SU-DHL-6 (cell line): Measurements from ENCODE around the gene SLC27A1.

ENCODE experiments used
- H2AFZ ChIP-seq: fragments of 200-600 bp; sonication (generic); 2 replicates; pipeline ENCODE4 v1.6.1; 2014; ENCODE audit warnings: low read depth, mild to moderate bottlenecking, moderate library complexity, mixed read lengths, antibody characterized with exemption, low read length; ENCODE audit not compliant: severe bottlenecking
- H3F3A ChIP-seq: fragments of 200-600 bp; shearing (Covaris generic); 2 replicates; pipeline ENCODE4 v1.6.0; 2016; ENCODE audit warnings: antibody characterized with exemption, mild to moderate bottlenecking; ENCODE audit not compliant: insufficient read depth
- H3K27ac ChIP-seq: fragments of 200-600 bp; sonication (generic); 2 replicates; pipeline ENCODE4 v1.5.1; 2016; ENCODE audit warnings: low read depth, mild to moderate bottlenecking, low read length, moderate library complexity, mixed read lengths
- H3K27me3 ChIP-seq: fragments of 200-600 bp; sonication (generic), shearing (Covaris generic); 2 replicates; pipeline ENCODE4 v1.6.0; 2014; ENCODE audit warnings: mild to moderate bottlenecking, low read length
- H3K36me3 ChIP-seq: fragments of 200-600 bp; sonication (generic); 2 replicates; pipeline ENCODE4 v1.6.1; 2014; ENCODE audit warnings: mild to moderate bottlenecking, low read length, mixed read lengths
- H3K4me2 ChIP-seq: fragments of 300-600, 200-600 bp; shearing (Covaris generic), sonication (generic); 2 replicates; pipeline ENCODE4 v1.6.0; 2014; ENCODE audit warnings: low read length, low read depth, mild to moderate bottlenecking; ENCODE audit not compliant: poor library complexity, severe bottlenecking
- H3K4me3 ChIP-seq: fragments of 200-600 bp; sonication (generic); 2 replicates; pipeline ENCODE4 v1.5.1; 2014; ENCODE audit warnings: antibody characterized with exemption, low read length, mild to moderate bottlenecking, mixed read lengths; ENCODE audit not compliant: insufficient read depth, poor library complexity, severe bottlenecking
- H3K79me2 ChIP-seq: fragments of 200-600 bp; sonication (generic); 2 replicates; pipeline ENCODE4 v1.6.1; 2014; ENCODE audit warnings: mild to moderate bottlenecking, low read length, moderate library complexity; ENCODE audit not compliant: insufficient read depth
- H3K9ac ChIP-seq: fragments of 200-600 bp; sonication (generic); 2 replicates; pipeline ENCODE4 v1.7.0; 2014; ENCODE audit warnings: mild to moderate bottlenecking, low read length
- H3K9me2 ChIP-seq: fragments of 200-600 bp; sonication (generic); replicated peaks from 2 replicates; pipeline ENCODE4 v1.6.1; 2014; ENCODE audit warnings: low read length; ENCODE audit not compliant: insufficient read depth
- H3K9me3 ChIP-seq: fragments of 200-600 bp; sonication (generic); 2 replicates; pipeline ENCODE4 v1.6.1; 2014; ENCODE audit warnings: low read length, mixed read lengths; ENCODE audit not compliant: insufficient read depth
- H4K20me1 ChIP-seq: fragments of 200-600 bp; sonication (generic); 2 replicates; pipeline ENCODE4 v1.6.1; 2014; ENCODE audit warnings: low read depth, mild to moderate bottlenecking, antibody characterized with exemption, low read length, moderate library complexity, mixed read lengths
- CTCF ChIP-seq: fragments of 200-600 bp; sonication (generic); IDR thresholded peaks from one replicate; pipeline ENCODE4 v1.5.1; 2017; ENCODE audit warnings: antibody characterized with exemption, mild to moderate bottlenecking, low read length, moderate library complexity; ENCODE audit not compliant: insufficient read depth, poor library complexity, severe bottlenecking
- EZH2phosphoT487 ChIP-seq: fragments of 200-600 bp; sonication (generic), shearing (Covaris generic); conservative IDR thresholded peaks from 2 replicates; pipeline ENCODE4 v1.6.1; 2018; ENCODE audit warnings: mild to moderate bottlenecking, antibody characterized with exemption, low read length, moderate library complexity, mixed read lengths

SLC27A1 gene

GRCh38 chr19:17488593-17489391 is 18.5 kb downstream of the SLC27A1 start:
- H3K9ac ChIP-seq, result peak overlapping the region; percentile 38
- H3K9me3 ChIP-seq, result no peaks in the 10 kb centered on the region
- no peaks in the 10 kb centered on the region for H4K20me1 ChIP-seq
- no peak for TF ChIP-seq EZH2phosphoT487
- peak; percentile 55 for TF ChIP-seq CTCF
- no peaks in the 10 kb centered on the region for H3K27me3 ChIP-seq
- peak overlapping the region; percentile 19 for H3K4me3 ChIP-seq
- peak overlapping the region; percentile 64 for H2AFZ ChIP-seq
- no peak overlapping the region for H3K27ac ChIP-seq
- peak overlapping the region; percentile 55 for H3K4me2 ChIP-seq
- H3F3A ChIP-seq, result no peaks in the 10 kb centered on the region
- H3K79me2 ChIP-seq, result no peaks in the 10 kb centered on the region
- no peaks in the 10 kb centered on the region for H3K36me3 ChIP-seq
- H3K9me2 ChIP-seq, result no peaks in the 10 kb centered on the region

- no peaks in the 10 kb centered on the region for H3K79me2 ChIP-seq
- H3F3A ChIP-seq, result no peaks in the 10 kb centered on the region
- no peaks in the 10 kb centered on the region for H3K9me3 ChIP-seq
- H3K4me2 ChIP-seq, result no peak overlapping the region
- H3K4me3 ChIP-seq, result no peak overlapping the region
- H4K20me1 ChIP-seq, result no peaks in the 10 kb centered on the region
- no peak overlapping the region for H3K9ac ChIP-seq
- no peaks in the 10 kb centered on the region for H3K27me3 ChIP-seq
- no peak overlapping the region for H3K27ac ChIP-seq
- H3K9me2 ChIP-seq, result no peaks in the 10 kb centered on the region
- H3K36me3 ChIP-seq, result no peaks in the 10 kb centered on the region
- TF ChIP-seq CTCF (no peak), EZH2phosphoT487 (no peak)
- no peak overlapping the region for H2AFZ ChIP-seq
Observed at GRCh38 chr19:17489392-17490030, 19.2 kb downstream of the SLC27A1 start.

- Histone ChIP-seq H3K4me2 (no peak overlapping the region), H3K9me3 (no peaks in the 10 kb centered on the region), H3K79me2 (no peaks in the 10 kb centered on the region), H3K27ac (no peak overlapping the region), H3F3A (no peaks in the 10 kb centered on the region), H4K20me1 (no peaks in the 10 kb centered on the region), H3K9ac (no peak overlapping the region), H3K36me3 (no peaks in the 10 kb centered on the region), H3K4me3 (no peak overlapping the region), H2AFZ (no peak overlapping the region), H3K9me2 (no peaks in the 10 kb centered on the region), H3K27me3 (no peaks in the 10 kb centered on the region)
- TF ChIP-seq CTCF, result no peak
- TF ChIP-seq EZH2phosphoT487, result no peak
Observed at GRCh38 chr19:17490411-17490810, 20.1 kb downstream of the SLC27A1 start.
